KMS-11 (cell line): ENCODE data around the gene SLC5A9.

ENCODE experiments used
- H2AFZ ChIP-seq: fragments of 200-600 bp; sonication (generic); 2 replicates; pipeline ENCODE4 v1.6.1; 2016; ENCODE audit warnings: antibody characterized with exemption, mixed run types, low read depth
- H3K27ac ChIP-seq: fragments of 200-600 bp; sonication (generic); 2 replicates; pipeline ENCODE4 v1.6.1; 2016; ENCODE audit warnings: mild to moderate bottlenecking, mixed run types
- H3K27me3 ChIP-seq: fragments of 200-600 bp; sonication (generic); 2 replicates; pipeline ENCODE4 v1.6.1; 2017; ENCODE audit warnings: mild to moderate bottlenecking, low read depth, mixed run types, moderate library complexity; ENCODE audit not compliant: insufficient read depth
- H3K36me3 ChIP-seq: fragments of 200-600 bp; sonication (generic); 2 replicates; pipeline ENCODE4 v1.6.1; 2017; ENCODE audit warnings: mild to moderate bottlenecking, mixed run types; ENCODE audit not compliant: insufficient read depth
- H3K4me1 ChIP-seq: fragments of 200-600 bp; sonication (generic); 2 replicates; pipeline ENCODE4 v1.6.1; 2016; ENCODE audit warnings: mild to moderate bottlenecking, low read depth, mixed run types; ENCODE audit not compliant: poor library complexity, severe bottlenecking
- H3K4me2 ChIP-seq: fragments of 200-600 bp; sonication (generic); 2 replicates; pipeline ENCODE4 v1.7.0; 2016; ENCODE audit warnings: mild to moderate bottlenecking, mixed run types
- H3K4me3 ChIP-seq: fragments of 200-600 bp; sonication (generic); IDR thresholded peaks from 2 replicates; pipeline ENCODE4 v1.6.1; 2017; ENCODE audit warnings: low read depth, low read length, mixed read lengths; ENCODE audit not compliant: insufficient read depth
- H3K79me2 ChIP-seq: fragments of 200-600 bp; sonication (generic); 2 replicates; pipeline ENCODE4 v1.6.1; 2016; ENCODE audit warnings: low read depth, mixed run types; ENCODE audit not compliant: insufficient read depth
- H3K9ac ChIP-seq: fragments of 200-600 bp; sonication (generic); 2 replicates; pipeline ENCODE4 v1.6.1; 2016; ENCODE audit warnings: mild to moderate bottlenecking, mixed run types
- H4K20me1 ChIP-seq: fragments of 200-600 bp; sonication (generic); 2 replicates; pipeline ENCODE4 v1.6.1; 2016; ENCODE audit warnings: mild to moderate bottlenecking, mixed run types; ENCODE audit not compliant: insufficient read depth
- CTCF ChIP-seq: fragments of 200-600 bp; sonication (generic); conservative IDR thresholded peaks from 2 replicates; pipeline ENCODE4 v1.6.1; 2017; ENCODE audit warnings: low read depth, mild to moderate bottlenecking, antibody characterized with exemption, low read length, moderate library complexity, mixed read lengths

Gene SLC5A9

GRCh38 chr1:48202030-48202752, 20.3 kb upstream of the SLC5A9 start:
- H2AFZ ChIP-seq = no peak overlapping the region
- H3K9ac ChIP-seq = no peak overlapping the region
- H3K4me2 ChIP-seq = no peak overlapping the region
- no peaks in the 10 kb centered on the region for H3K79me2 ChIP-seq
- H3K4me3 ChIP-seq = no peak overlapping the region
- TF ChIP-seq CTCF = peak; percentile 82
- H3K27me3 ChIP-seq = no peaks in the 10 kb centered on the region
- H3K27ac ChIP-seq = no peak overlapping the region
- no peaks in the 10 kb centered on the region for H3K4me1 ChIP-seq
- no peaks in the 10 kb centered on the region for H4K20me1 ChIP-seq
- no peaks in the 10 kb centered on the region for H3K36me3 ChIP-seq

GRCh38 chr1:48203287-48203900, 19.1 kb upstream of the SLC5A9 start:
- Histone ChIP-seq H3K36me3 (no peaks in the 10 kb centered on the region), H3K79me2 (no peaks in the 10 kb centered on the region), H3K4me1 (no peaks in the 10 kb centered on the region), H3K9ac (no peak overlapping the region), H3K4me2 (no peak overlapping the region), H3K4me3 (no peak overlapping the region), H2AFZ (no peak overlapping the region), H3K27ac (no peak overlapping the region), H4K20me1 (no peaks in the 10 kb centered on the region), H3K27me3 (no peaks in the 10 kb centered on the region)
- TF ChIP-seq CTCF = peak; percentile 62

GRCh38 chr1:48205522-48205921, 17.0 kb upstream of the SLC5A9 start:
- Histone ChIP-seq H4K20me1 (no peaks in the 10 kb centered on the region), H3K4me3 (no peak overlapping the region), H3K4me2 (no peak overlapping the region), H3K9ac (no peak overlapping the region), H3K79me2 (no peaks in the 10 kb centered on the region), H3K36me3 (no peaks in the 10 kb centered on the region), H3K27ac (no peak overlapping the region), H3K4me1 (no peaks in the 10 kb centered on the region), H3K27me3 (no peaks in the 10 kb centered on the region), H2AFZ (no peak overlapping the region)
- TF ChIP-seq CTCF = no peak

- Histone ChIP-seq H3K27ac (no peak overlapping the region), H3K79me2 (no peaks in the 10 kb centered on the region), H4K20me1 (no peaks in the 10 kb centered on the region), H3K4me1 (no peaks in the 10 kb centered on the region), H3K9ac (no peak overlapping the region), H3K4me3 (no peak overlapping the region), H2AFZ (no peak overlapping the region), H3K27me3 (no peaks in the 10 kb centered on the region), H3K4me2 (no peak overlapping the region), H3K36me3 (no peaks in the 10 kb centered on the region)
- no peak for TF ChIP-seq CTCF
Observed at GRCh38 chr1:48206371-48206770, 16.1 kb upstream of the SLC5A9 start.
